ENCODE measurements around the gene TSPAN33.

GRCh38 chr7:129118976-129119375 lies 25.5 kb upstream of the TSPAN33 start:
- no peak for TF ChIP-seq CTCF (IDR thresholded peaks at IDR 0.05)
- TF ChIP-seq POLR2A (IDR thresholded peaks at IDR 0.05), result no peak
- no peak for TF ChIP-seq POLR2AphosphoS5 (IDR thresholded peaks at IDR 0.05)
